ENCODE measurements around the gene TRPM4.
A peak's percentile ranks its signal among the peaks of the same experiment; 100 is the strongest.
"Not testable (repeated sequence)": the region's sequence is repeated elsewhere in the genome, so short reads cannot be mapped to it uniquely, and the experiment has no call there.

The TRPM4 gene

GRCh38 chr19:49193822-49194394 lies 36.3 kb downstream of the TRPM4 start:
- no peak for DNase-seq

GRCh38 chr19:49194408-49194807 lies 36.8 kb downstream of the TRPM4 start:
- no peak for DNase-seq

- DNase-seq, result no peak
Observed at GRCh38 chr19:49196527-49197240, 39.1 kb downstream of the TRPM4 start.

GRCh38 chr19:49200238-49200862 lies 42.8 kb downstream of the TRPM4 start:
- DNase-seq, result no peak

- DNase-seq, result no peak
Observed at GRCh38 chr19:49201042-49201441, 43.5 kb downstream of the TRPM4 start.

GRCh38 chr19:49205114-49205513 lies 47.5 kb downstream of the TRPM4 start:
- no peak for DNase-seq

- DNase-seq, result not testable (repeated sequence)
Observed at GRCh38 chr19:49209502-49209901, 51.9 kb downstream of the TRPM4 start.

GRCh38 chr19:49210108-49210900 lies 52.7 kb downstream of the TRPM4 start:
- DNase-seq, result no peak

GRCh38 chr19:49210901-49211451 lies 53.4 kb downstream of the TRPM4 start:
- no peak for DNase-seq

GRCh38 chr19:49212016-49212701 lies 54.6 kb downstream of the TRPM4 start:
- no peak for DNase-seq

GRCh38 chr19:49213791-49214190 lies 56.2 kb downstream of the TRPM4 start:
- no peak for DNase-seq

GRCh38 chr19:49214701-49215100 lies 57.1 kb downstream of the TRPM4 start:
- no peak for DNase-seq

GRCh38 chr19:49216071-49216470 lies 58.5 kb downstream of the TRPM4 start:
- DNase-seq, result no peak

- no peak for DNase-seq
Observed at GRCh38 chr19:49217382-49217781, 59.8 kb downstream of the TRPM4 start.

GRCh38 chr19:49222011-49222410 lies 64.4 kb downstream of the TRPM4 start:
- no peak for DNase-seq

- DNase-seq, result no peak
Observed at GRCh38 chr19:49222528-49222927, 64.9 kb downstream of the TRPM4 start.

- no peak for DNase-seq
Observed at GRCh38 chr19:49223472-49223871, 65.9 kb downstream of the TRPM4 start.

GRCh38 chr19:49224441-49224840 lies 66.8 kb downstream of the TRPM4 start:
- not testable (repeated sequence) for DNase-seq

GRCh38 chr19:49224879-49225278 lies 67.3 kb downstream of the TRPM4 start:
- DNase-seq, result no peak

GRCh38 chr19:49229416-49229815 lies 71.8 kb downstream of the TRPM4 start:
- no peak for DNase-seq

- peak; percentile 25 for DNase-seq
Observed at GRCh38 chr19:49231389-49231788, 73.8 kb downstream of the TRPM4 start.

- no peak for DNase-seq
Observed at GRCh38 chr19:49231804-49232203, 74.2 kb downstream of the TRPM4 start.

GRCh38 chr19:49233163-49233562 lies 75.6 kb downstream of the TRPM4 start:
- no peak for DNase-seq
